TTC549 (cell line): Measurements from ENCODE around the gene SMIM5.

Experiments used
- FAIRE-seq: peaks from 2 replicates; lab custom pipeline; 2012; peaks lifted over from hg19 to GRCh38; lab: Jason Lieb, UNC

The SMIM5 gene

DNA sequence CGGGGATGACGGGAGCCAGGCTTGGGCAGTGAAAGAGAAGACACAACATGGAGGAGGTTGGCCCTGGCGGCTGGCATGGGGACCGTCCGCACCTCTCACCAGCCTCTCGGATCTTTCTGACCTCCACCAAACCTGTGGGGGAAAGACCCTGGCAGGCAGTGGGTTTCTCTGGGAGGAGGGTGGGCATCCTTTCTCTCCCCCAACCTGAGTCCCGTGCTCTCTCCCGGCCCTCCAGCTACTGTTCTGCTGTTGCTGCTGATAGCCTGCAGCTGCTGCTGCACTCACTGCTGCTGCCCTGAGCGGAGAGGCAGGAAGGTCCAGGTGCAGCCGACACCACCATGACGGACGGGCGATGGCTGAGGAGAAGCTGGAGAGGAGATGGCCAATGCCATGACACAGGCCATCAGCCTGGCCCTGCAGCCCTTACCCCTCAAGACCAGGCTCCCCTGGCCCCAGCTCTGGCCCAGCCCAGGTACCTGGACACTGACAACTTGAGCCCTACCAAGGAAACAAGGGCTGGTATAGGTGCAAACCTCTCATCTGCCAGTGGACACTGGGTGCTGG, 7.4 kb downstream of the SMIM5 start:
- no peak for FAIRE-seq

DNA sequence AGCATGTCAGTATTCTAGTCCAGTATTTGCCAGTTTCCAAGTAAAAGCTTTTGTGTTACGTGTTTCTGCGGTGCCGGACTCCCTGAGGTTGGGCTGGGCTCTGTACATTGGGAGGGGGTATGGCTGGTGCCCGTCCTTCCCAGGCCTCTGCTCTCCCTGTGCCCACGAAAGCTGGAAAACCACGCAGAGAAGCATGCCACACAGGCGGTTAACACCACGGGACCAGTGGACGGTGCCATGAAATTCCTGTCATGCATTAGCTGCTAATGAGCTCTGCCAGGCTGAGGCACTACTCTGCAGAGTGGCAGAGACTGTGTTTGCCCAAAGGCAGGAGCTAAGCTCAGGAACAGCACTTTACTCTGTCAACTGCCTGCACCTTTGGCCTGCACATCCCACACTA, 8.1 kb downstream of the SMIM5 start:
- FAIRE-seq, result no peak

DNA sequence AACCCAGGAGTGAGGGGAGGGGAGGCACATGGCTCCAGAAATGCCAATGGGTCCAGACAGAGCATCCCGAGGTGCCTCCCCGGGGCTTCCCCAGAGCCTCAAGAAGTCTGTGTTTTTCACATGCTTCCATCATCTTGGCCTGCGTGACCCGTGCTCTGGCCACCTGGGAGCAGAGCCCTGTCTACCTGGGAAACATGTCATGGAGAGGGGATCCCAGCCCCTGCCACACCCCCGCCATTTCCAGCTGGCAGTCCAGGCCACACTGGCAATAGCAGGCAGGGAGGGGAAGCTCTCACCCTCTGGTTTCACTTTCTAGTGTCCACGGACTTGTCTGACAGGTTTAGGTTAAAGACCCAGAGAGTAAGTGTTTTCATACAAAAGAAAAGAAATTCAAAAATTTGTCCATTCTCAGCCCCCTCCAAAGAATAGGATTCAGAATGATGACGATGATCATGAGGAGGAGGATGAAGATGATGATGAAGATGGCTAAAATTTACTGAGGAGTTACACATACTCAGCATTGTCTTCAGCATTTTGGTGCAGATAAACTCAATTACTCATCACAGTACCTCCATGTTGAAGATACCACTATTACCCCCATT, 9.0 kb downstream of the SMIM5 start:
- FAIRE-seq, result no peak

DNA sequence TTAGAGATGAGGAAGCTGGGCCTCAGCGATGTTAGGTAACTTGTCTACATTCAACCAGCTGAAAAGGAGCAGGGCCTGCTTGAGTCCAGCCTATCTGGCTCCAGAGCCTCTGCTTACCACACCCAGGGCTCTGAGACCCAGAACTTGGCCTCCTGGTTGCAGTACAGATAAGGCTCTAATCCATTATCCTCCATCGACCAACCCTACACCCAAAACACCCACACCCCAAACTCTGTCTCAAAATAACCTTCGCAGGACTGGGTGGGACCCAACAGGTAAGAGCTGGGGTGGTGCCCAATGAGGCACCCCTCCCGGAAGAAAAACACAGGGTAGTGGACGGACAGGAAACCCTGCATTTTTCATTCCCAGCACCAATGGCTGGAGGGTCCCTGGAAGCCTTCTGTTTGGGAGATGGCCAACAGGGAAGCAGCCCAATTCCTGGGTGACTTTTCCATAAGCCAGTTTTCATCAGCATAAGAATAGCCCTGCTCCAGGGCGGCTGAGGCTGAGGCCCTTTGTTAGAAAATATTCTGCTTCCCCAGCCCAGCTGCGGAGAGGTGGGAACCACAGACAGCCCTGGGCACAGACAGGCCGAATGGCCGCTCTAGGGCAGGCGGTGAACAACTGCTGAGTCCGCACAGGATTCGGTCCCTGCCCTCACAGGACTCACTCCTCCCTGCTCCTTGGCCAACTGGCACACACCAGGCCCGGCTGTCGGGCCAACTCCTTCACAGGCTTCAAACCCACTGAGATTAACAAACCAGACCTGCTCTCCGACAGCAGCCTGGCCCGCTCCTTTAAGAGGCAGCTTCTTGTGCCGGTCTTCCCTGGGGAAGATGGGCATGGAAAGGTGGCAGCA, 9.8 kb downstream of the SMIM5 start:
- no peak for FAIRE-seq

DNA sequence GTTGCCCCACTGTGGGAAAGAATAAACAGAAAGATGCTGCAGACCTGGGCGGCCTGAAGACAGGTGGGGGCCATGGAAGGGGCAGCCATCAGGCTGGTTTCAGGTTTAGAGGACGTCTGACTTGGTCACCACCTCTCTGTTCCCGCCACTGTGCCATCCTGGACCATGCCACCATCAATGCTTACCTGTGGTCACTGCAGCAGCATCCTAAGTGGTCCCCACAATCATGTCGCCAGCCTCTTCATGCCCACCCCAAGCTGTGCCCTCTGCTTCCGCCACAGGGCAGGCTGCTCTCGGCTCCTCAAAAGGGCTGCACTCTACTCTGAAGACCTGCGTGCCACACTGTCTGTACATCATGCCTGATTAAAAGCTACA, 10.4 kb downstream of the SMIM5 start:
- FAIRE-seq, result no peak

DNA sequence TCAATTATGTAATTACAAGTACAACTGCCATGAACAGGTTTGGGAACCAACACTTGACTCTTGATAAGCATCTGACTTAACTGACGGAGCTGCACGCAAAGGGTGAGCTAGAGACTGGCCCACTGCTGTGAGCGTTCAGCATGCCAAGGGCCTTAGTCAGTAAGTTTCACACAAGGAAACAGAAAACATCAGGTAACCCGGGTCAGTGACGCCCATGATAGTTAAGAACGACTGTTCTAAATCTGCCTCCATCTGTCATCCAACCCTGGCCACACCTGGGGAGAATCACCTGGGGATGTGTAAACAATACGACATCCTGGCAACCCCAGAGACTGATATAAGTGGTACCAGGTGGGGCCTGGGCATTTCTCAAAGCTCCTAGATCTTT, 12.3 kb downstream of the SMIM5 start:
- FAIRE-seq, result no peak

DNA sequence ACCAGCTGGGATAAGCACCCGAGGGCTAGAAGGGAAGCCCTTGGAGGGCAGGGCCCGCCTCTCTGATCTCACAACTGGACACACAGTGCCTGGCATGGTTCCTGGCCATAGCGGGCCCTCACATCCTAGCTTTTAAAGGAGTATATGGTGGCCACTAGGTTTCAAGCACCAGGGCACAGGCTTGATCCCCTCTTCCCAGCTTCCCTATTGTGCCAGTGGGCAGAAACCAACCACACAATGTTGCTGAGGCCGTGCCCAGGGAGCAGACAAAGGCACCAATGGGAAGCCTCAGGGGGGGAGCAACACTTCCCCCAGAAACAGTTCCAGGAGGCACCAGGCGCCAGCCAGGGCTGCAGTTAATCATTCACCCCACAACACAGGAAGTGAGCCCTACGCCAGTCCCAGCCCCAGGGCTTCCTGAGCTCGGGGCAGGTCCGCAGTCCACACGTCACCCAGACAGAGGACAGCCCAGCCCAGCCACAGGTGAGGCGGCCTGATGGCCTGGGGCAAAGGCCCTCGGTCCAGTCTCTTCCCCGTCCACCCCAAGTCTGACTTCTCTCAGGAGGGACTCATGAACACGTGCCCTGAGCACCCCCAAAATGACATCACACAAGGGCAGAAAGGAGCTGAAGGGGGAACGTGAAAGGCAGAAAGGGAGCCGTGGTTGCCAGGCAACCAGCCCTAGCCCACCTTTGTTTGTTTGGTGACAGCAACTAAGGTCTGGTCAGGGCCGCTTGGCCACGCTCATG, 12.8 kb downstream of the SMIM5 start:
- no peak for FAIRE-seq

DNA sequence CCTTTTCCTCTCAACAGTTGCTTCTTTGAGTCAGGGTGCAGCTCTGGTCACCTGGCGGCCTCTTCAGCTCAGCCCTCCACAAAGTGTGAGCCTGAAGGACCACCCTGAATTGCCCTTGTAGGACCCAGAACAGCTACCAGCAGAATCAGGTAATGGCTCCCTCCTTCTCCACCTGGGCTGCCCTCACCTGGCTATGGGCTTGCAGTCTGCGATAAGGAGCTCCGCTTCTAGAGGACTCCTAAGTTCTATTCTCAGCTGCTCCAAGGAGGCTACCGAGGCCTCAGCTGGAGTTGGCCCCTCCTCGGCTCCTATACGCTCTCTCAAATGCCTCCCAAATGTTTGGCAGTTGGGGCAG, 13.4 kb downstream of the SMIM5 start:
- FAIRE-seq, result no peak

DNA sequence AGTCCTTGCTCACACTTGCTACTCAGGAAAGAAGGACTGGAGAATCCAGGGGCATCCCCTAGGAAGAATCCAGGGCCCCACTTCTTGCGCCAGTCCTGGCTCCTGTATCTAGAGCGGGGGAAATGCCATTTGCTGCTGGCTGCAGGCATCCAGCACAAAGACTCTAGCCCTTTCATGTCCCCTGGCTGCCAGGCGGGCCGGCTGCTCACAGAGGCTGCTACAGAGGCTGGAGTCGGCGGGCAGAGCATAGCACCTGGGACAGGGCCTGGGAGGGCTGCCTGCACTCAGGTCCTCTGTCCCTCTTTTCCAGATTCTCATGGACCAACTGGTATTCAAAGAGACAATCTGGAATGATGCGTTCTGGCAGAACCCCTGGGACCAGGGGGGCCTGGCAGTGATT, 13.8 kb downstream of the SMIM5 start:
- no peak for FAIRE-seq

DNA sequence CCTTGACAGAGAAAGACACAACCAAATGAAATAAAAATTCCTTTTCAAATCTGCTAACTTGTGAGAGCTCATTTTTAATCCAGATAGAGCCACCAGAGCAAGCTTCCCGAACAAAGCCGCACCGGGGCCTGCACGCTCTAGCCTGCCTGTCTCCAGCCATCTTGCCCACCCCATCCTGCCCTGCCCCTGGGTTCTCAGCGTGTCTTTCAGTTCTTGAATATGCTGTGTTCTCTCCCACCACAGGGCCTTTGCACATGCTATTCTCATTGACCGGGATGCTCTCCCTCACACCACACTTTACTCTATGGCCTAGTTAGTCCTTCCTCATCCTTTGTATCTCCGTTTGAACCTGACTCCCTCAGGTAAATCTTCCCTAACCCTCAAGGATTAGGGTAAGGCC, 14.7 kb downstream of the SMIM5 start:
- FAIRE-seq, result no peak

DNA sequence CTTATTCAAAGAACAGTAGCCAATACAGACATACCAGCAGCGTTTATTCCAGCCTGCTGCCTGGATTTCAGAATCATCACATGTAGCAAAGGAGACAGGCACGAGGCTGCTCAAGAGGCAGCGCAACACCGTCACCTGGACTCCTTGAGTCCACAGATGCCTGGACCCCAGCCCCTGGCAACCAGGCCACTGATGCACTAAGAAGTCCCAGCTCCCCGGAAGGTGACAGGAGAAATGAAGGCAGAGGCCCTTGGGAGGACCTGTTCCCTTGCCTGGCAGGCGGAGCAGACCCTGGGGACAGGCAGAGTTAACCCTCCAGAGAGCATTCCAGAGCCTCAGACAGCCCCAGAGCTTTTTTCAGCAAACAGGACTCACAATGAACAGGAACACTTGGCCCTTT, 16.5 kb downstream of the SMIM5 start:
- FAIRE-seq, result no peak

DNA sequence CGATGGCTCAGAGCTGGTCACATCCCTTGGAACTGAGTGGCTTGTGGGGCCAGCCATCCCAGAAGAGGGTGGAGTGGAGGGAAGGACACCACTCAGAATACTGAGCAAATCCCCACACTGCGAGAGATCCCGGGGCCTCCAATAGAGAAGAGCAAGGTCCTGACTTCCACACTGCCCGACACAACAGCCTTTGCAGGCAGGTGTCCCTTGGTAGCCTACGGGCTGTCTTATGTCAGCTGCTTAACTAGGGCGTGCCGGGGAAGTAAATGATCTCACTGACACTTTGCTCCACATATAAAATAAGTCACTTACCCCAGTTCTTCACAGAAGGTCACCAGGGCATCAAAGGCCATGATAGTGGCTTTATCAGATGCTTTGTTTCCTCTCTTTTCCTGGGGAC, 17.6 kb downstream of the SMIM5 start:
- no peak for FAIRE-seq

DNA sequence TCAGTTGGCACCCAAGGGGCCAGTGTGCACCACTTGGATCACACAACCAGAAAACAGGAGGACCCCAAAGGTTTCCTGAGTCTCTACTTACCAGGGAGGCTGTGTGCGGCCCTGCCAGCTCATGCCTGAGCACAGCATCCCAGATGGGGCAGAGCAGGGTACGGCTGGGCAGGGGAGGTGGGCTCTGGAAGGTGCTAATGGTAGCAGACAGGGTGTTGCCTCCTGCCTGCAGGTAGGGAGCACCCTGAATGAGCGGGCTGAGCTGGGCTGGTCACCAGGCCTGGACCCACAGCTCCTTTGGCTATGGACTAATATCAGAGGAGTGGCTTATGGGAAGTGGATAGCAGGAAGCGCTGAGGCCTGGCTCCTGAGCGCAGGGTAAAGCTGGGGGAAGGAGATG, 19.1 kb downstream of the SMIM5 start:
- FAIRE-seq, result no peak

DNA sequence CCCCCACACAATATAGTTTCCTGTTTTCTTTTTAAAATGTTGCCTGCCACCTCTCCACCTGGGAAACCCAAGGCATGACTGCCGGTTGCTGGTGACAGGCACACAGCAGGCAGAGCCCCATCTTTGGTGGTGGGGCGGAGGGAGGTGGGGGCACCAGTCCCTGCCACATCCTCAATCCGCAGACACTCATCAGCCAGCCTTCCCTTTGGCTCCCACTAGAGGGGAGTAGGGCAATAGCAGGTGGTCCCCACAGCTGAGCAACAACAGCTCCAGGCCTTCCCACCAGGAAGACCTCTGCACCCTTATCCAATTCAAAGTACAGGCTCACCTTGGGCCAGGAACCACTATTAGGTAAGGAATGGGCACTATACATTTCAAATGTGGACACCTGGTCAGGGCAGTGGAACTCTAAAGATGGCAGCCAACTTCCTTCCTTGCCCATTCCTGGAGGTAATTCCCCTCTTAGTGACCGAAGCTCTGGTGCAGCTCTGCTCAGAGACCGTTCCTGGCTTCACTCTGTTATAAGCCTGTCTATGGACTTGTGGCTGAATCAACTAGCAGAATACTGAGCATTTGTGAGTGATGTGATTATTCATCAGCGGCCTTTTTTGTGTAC, 19.8 kb downstream of the SMIM5 start:
- no peak for FAIRE-seq

DNA sequence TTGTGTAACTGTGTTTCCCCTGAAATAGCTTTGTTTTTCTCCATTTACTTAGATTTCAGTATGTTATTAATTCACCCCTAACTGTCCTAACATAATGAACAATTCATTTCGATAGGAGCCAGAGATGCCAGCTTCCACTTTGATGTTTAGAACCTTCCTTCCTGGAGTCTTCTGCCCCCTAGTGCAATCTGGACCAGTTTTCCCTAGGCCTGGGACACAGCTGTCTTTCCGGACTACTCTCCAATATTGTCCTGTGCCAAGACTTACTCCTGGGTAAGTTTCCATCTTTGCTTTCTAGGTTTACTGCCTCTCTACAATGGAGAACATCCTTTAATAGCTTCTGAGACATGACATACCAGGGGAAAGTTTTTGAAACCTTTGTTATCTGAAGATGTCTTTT, 20.9 kb downstream of the SMIM5 start:
- FAIRE-seq, result no peak

DNA sequence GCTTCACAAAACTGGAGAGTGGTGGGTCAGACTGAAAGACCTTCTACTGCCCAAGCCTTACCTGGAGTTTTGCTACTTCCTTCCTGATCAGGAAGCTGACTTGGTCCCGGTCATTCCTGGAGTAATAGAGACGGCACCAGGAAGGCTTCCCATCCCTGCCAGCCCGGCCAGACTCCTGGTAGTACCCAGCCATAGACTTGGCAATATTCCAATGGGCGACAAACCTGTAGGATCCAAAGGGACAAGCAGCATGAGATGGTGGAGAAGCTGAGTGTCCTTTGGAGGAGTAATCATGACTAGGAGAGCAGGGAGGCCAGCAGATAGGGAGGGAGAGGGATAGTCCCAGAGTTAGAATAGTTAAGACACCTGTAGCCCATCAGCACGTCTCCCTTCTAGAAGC, 25.0 kb downstream of the SMIM5 start:
- no peak for FAIRE-seq

DNA sequence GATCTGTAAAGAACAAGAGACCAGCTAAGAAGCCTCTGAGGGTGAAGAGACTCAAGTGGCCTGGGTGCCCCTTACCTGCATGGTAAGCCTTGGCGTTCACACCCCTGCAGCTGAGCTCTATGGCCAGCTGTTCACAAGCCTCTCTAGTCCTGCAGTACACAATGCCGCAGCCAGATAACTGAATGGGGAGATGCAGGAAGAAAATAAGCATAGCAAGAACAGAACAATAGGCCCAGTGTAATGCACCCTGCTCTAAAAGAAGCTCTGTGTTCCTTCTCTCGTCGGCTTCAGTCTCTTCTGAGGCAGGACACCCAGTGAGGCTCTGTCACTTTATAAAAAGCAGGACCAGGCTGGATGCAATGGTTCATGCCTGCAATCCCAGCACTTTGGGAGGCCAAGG, 28.3 kb downstream of the SMIM5 start:
- no peak for FAIRE-seq

DNA sequence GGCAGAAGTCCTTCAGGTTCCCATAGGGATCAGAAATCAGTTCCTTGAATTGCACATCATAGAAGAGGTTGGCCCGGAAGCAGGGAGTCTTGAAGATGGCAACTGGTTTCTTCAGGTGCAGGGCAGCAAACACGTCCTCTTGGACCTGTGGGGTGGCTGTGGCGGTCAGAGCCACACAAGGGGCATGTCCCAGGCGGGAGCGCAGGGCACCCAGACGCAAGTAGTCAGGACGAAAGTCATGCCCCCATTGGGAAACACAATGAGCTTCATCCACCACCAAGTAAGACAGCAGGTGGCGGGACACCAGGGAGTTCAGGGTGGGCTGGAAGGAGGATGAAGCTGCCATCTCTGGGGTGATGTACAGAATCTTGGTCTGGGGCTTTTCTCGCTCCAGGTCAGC, 29.3 kb downstream of the SMIM5 start:
- no peak for FAIRE-seq

DNA sequence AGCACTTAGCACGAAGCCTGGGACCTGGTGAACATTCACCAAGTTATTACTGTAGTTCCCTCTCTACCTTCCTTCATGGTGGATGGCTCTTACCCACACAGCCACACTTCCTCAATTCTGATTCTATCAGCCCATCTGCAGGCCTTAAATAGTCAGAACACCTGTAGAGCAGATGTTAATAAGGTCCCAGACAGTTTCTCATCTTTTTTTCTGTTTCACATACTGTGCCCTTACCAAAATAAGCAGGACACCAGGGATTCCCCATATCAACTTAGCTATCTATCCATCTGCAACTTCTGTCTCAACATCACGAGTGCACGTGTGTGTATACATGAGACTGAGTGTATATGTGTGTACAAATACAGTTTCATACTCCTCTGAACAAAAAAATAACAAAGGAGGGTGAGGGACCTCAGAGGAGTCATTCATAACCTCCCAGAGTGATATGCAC, 30.9 kb downstream of the SMIM5 start:
- no peak for FAIRE-seq

DNA sequence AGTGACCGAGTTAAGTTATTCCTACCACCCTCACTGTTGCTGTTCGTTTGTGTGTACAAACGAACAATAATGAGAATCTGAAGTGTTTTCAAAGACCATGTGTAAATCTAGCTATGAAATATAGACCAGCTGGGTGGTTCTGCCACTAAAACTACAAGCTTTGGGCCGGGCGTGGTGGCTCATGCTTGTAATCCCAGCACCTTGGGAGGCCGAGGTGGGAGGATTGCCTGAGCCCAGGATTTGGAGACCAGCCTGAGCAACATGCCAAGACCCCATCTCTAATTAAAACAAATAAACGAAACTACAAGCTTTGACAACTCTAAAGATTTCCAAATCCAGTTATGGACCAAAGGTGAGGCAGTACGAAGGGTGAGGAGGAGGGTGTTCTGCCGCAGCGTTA, 32.7 kb downstream of the SMIM5 start:
- FAIRE-seq, result no peak

DNA sequence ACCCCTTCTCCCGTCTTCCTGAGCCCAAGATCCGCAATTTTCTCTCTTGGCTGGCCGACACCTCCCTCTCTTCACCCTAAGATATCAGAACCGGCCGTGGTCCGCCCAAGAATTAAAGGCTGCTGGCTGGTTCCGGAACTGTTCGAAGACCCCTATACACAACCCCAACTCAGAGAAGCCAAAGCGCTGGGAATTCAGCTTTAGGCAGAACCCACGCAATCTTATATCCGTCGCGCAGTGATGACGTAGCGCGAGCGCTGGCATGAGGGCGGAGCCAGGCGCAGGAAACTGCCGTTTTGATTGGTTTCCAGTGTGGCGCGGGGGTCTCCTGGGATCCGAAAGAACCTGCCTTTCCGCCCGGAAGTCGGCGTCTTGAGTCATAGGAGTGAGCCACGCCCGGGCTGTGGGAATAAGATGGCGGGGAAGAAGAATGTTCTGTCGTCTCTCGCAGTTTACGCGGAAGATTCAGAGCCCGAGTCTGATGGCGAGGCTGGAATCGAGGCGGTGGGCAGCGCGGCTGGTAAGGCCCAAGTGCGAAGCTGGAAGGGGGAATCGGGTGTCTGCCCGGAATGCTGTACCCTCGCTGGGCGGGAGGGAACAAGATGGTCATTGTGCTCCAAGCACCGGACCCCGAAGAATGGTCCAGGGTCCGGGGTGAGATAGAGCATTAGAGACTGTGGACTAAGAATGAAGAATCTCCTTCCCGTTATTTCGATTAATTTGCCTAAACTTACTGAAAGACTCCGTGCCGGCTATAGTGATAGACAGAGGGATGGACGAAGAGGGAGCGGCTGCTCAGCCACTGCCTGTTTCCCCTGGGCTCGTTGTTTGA, 33.9 kb downstream of the SMIM5 start, which contains the start of the genes RECQL5 and SAP30BP:
TSS of gene RECQL5 (minus strand) at position 196 of the 832 bp plus-strand sequence. CDS start 597 bp downstream, outside the sequence.
TSS of gene SAP30BP (plus strand) at position 380 of the 832 bp plus-strand sequence. CDS start at position 415, 35 bp downstream.
- peak; percentile 90 for FAIRE-seq

DNA sequence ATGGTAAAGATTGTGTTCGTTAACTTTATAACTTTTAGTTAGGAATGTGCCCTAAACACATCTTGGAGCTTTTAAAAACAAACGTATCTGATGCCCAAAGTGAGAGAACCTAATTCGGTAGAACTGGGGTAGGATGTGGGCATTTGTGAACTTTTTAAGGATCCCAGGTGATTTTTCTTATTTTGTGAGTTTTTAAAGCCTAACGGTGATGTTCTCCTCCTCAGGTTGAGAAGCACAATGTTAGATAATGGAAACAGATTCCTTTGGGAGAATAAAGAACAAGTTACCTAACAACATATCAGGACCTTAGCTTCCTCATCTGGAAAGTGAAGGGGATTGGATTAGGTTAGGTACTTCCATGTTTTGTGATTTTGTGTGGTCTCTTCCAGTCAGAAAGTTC, 34.6 kb downstream of the SMIM5 start:
- FAIRE-seq, result no peak
